HUES64 (cell line): ENCODE data around the gene KCNQ1.

Experiments used
- H3K27ac ChIP-seq: 2 replicates; pipeline ENCODE4 v1.7.0; 2013; ENCODE audit warnings: low read depth, low read length, inconsistent platforms
- H3K27me3 ChIP-seq: 2 replicates; pipeline ENCODE4 v1.6.1; 2013; ENCODE audit warnings: mild to moderate bottlenecking, low read length; ENCODE audit not compliant: insufficient read depth
- H3K36me3 ChIP-seq: 2 replicates; pipeline ENCODE4 v1.6.1; 2013; ENCODE audit warnings: mild to moderate bottlenecking, low read length; ENCODE audit not compliant: insufficient read depth
- H3K4me1 ChIP-seq: 2 replicates; pipeline ENCODE4 v1.6.1; 2013; ENCODE audit warnings: mild to moderate bottlenecking, low read length, moderate library complexity; ENCODE audit not compliant: insufficient read depth
- H3K4me3 ChIP-seq: 2 replicates; pipeline ENCODE4 v1.5.1; 2013; ENCODE audit warnings: mild to moderate bottlenecking, low read length, moderate library complexity
- H3K9ac ChIP-seq: 2 replicates; pipeline ENCODE4 v1.6.1; 2013; ENCODE audit warnings: mild to moderate bottlenecking, low read depth, low read length
- H3K9me3 ChIP-seq: 2 replicates; pipeline ENCODE4 v1.6.1; 2013; ENCODE audit warnings: low read depth, low read length; ENCODE audit not compliant: insufficient read depth
- WGBS: fragments of 150-250, 120-280 bp; methylation state at CpG from one replicate; pipeline ENCODE4 v1.1.7; 2013; ENCODE audit warnings: missing lambda C conversion rate; 5-methylcytosine and 5-hydroxymethylcytosine counted together

KCNQ1 gene

DNA sequence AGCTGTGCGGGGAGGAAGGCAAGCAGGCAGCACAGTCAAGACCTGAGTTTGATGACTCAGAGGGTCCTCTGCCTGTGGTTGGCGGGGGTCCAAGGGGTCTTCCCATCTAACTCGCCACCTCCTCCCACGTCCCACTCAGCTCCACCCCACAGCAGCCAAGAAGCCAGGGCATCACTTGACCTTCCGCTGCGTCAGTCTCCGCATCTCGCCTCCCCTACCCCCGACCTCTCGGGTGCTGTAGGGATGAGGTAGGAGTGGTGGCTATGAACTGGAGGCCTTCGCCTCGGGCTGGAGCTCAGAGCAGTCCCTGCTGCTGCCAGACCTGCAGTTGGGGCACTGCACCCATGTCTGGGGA lies 350.1 kb downstream of the KCNQ1 start:
- H3K4me3 ChIP-seq, result no peak overlapping the region
- H3K27ac ChIP-seq, result no peak overlapping the region
- no peaks in the 10 kb centered on the region for H3K36me3 ChIP-seq
- 94% methylated on average over 12 of the region's 12 CpGs for WGBS
- no peaks in the 10 kb centered on the region for H3K9me3 ChIP-seq
- no peak overlapping the region for H3K9ac ChIP-seq
- H3K27me3 ChIP-seq, result peaks cover 43% of the 10 kb centered on the region
- H3K4me1 ChIP-seq, result no peaks in the 10 kb centered on the region

DNA sequence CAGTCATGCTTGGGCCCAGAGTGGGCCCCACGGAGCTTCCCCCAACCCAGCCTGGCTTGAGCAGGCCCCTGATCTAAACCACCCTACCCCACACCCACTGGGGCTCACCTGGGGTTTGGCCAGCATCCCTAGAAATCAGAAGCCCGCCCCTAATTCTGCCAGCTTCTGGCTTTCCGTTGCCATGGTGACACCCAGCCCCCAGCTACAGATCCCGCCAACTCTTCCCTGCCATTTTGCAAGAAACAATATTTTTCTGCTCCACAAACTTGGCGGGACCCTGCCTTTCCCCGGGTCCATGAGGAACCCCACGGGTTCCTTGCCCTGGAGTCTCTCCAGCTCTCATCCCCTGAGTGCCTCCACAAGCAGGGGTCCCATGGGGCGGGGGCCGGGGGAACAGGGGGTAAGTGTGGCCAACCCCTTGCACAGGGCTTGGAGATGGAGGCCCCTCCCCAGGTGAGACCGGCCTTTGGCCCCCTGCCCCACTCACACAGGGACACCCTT lies 350.7 kb downstream of the KCNQ1 start:
- 86% methylated on average over 10 of the region's 10 CpGs for WGBS
- Histone ChIP-seq H3K36me3 (no peaks in the 10 kb centered on the region), H3K9me3 (no peaks in the 10 kb centered on the region), H3K27ac (no peak overlapping the region), H3K27me3 (peaks cover 39% of the 10 kb centered on the region), H3K4me3 (no peak overlapping the region), H3K9ac (no peak overlapping the region), H3K4me1 (no peaks in the 10 kb centered on the region)

DNA sequence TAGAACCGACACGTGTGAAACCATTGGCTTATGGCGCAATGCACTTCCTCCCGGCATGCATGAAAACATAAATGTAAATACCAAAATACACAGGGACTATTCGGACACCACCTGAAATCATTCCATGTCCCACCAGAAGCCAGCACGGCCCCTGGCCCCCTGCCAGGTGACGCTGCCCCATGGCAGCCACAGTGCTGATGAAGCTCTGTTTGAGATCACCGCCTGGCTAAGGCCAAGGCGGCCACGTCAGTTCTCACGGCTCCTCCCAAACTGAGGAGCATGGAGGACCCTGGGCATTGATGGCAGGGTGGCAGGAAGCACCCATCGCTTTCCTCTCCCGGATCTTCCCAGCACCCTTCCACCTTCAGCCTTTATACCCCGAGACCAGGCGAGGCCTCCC lies 351.3 kb downstream of the KCNQ1 start:
- no peaks in the 10 kb centered on the region for H3K4me1 ChIP-seq
- H3K9ac ChIP-seq, result no peak overlapping the region
- H3K27me3 ChIP-seq, result peaks cover 37% of the 10 kb centered on the region
- WGBS, result 95% methylated on average over 15 of the region's 15 CpGs
- H3K9me3 ChIP-seq, result no peaks in the 10 kb centered on the region
- H3K4me3 ChIP-seq, result no peak overlapping the region
- H3K27ac ChIP-seq, result no peak overlapping the region
- no peaks in the 10 kb centered on the region for H3K36me3 ChIP-seq

DNA sequence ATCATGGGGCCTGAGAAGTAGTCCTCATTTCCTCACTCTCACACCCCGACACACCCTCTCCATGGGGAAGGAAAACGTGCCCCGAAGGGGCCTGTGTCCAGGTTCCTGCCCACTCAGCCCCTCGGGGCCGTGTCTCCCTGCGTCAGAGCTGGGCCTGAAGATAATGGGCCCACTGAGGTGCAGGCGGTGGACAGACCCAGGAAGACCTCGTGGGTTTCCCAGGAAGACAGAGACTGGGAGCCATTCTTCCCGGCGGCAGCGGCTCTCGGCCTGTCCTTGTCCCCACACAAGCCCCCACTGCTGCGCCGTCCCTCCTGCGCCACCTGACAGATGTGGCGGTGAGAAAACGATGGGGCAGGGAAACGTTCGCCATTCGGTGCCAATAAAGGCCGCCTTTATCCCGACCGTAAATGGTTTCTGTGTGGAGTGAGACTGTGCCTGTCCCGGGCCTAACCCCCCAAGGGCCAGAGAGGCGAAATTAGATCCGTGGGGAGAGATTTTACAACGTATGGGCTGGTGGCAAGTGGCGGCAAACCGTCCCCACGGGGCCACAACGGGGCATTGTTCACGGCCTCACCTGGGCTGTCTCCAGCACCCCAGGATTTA lies 351.8 kb downstream of the KCNQ1 start:
- WGBS, result 91% methylated on average over 32 of the region's 32 CpGs
- H3K4me1 ChIP-seq, result no peaks in the 10 kb centered on the region
- H3K27me3 ChIP-seq, result peaks cover 35% of the 10 kb centered on the region

DNA sequence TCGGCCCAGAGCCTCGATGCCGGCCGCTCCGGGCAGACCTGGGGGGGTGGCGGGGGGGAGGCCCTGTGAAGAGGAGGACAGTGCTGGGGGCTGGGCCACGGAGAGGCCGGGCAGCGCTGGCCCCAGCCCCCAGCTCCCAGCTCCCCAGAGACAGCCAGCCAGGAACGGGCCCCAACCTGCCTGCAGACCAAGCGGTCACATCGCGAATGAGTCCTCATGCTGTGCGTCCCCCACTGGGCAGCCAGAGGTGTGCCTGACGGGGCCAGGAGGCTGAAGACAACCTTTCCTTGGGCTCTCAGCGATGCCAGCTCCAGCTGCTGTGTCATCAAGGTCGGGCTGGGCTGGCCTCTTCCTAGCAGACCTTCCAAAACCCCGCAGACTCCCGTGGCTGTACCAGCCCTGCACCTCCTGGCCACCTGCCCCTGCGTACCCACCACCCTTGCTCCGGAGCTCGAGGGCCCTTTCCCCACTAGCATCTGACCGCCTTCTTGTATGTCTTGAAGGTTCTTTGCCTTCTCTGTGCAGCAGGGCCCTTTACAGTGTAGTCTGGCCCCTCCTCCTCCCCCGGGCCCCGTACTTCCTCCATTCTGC lies 352.4 kb downstream of the KCNQ1 start:
- Histone ChIP-seq H3K4me3 (no peak overlapping the region), H3K36me3 (no peaks in the 10 kb centered on the region), H3K27ac (no peak overlapping the region), H3K27me3 (peaks cover 29% of the 10 kb centered on the region), H3K9me3 (no peaks in the 10 kb centered on the region), H3K9ac (no peak overlapping the region), H3K4me1 (no peaks in the 10 kb centered on the region)
- WGBS, result 88% methylated on average over 25 of the region's 25 CpGs

More for the DNA sequence above, 351.8 kb downstream of the KCNQ1 start:
- H3K9me3 ChIP-seq, result no peaks in the 10 kb centered on the region
- no peak overlapping the region for H3K4me3 ChIP-seq
- no peaks in the 10 kb centered on the region for H3K36me3 ChIP-seq
- H3K27ac ChIP-seq, result no peak overlapping the region
- no peak overlapping the region for H3K9ac ChIP-seq

DNA sequence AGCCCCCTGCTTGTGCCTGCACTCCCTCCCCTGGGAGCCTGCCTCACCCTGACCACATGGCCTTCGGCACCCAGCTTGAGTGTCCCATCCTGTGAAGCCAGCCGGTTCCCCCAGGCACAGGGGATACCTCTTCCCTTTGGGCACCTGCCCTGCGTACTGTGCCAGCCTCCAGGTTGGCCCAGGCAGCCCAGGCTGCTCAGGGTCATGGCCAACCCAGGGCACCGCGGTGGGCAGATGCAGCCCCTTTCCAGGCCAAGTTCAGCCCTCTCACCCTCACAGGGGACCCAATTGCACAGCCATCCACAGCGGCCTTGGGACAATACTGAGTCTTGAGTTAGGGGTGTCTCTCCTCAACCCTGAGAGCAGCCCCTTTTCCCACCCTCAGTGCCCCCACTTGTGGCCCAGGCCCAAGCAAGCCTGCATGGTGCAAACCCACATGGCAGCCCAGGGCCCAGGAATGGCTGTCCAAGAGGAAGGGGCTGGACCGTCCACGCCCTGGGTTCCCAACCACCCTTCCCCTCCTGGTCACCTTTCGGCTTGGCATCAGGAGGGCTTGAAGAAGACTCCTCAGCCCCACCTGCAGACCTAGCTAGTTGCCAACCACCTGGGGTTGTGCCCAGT lies 353.0 kb downstream of the KCNQ1 start:
- Histone ChIP-seq H3K27me3 (peaks cover 25% of the 10 kb centered on the region), H3K9ac (no peak overlapping the region), H3K9me3 (no peaks in the 10 kb centered on the region), H3K27ac (no peak overlapping the region), H3K4me1 (no peaks in the 10 kb centered on the region), H3K4me3 (no peak overlapping the region), H3K36me3 (no peaks in the 10 kb centered on the region)
- 89% methylated on average over 9 of the region's 9 CpGs for WGBS

DNA sequence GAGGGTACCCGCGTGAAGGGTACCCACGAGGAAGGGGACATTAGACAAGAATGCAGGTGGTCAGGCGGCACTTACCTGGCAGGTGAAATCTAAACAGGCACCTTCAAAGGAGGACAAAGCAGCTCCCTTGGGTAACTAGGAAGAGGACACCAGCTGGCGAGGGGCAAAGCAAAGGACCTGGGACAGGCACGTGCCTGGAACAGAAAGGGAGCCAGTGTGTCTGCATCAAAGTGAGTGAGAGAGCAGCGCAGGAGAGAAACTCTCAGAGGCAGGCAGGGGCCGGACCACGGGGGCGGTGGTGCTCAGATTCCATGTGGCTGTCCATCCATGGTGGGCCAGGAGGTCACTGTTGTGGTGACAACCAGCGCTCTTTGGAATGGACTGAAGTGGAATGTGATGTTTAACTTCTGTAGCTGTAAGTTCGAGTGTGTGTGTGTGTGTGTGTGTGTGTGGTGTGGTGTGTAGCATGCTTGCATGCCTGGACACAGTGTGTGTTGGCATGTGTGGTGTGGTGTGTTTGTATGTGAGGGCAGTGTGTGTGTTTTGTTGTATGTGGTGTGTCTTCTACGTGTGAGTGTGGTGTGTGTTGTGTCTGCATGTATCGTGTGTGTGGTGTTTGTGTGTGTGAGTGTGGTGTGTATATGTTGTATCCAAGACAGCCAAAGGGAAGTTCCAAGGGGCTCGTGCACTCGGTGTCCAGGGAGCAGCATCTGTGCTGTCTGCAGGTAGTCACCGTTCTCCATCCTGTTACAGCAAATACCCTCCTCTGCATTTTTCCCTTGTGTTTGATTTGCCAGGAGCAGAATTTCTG lies 354.3 kb downstream of the KCNQ1 start:
- Histone ChIP-seq H3K4me1 (no peaks in the 10 kb centered on the region), H3K27ac (no peak overlapping the region), H3K4me3 (no peak overlapping the region), H3K9me3 (no peaks in the 10 kb centered on the region), H3K36me3 (no peaks in the 10 kb centered on the region), H3K27me3 (peaks cover 26% of the 10 kb centered on the region), H3K9ac (no peak overlapping the region)
- 91% methylated on average over 17 of the region's 17 CpGs for WGBS

DNA sequence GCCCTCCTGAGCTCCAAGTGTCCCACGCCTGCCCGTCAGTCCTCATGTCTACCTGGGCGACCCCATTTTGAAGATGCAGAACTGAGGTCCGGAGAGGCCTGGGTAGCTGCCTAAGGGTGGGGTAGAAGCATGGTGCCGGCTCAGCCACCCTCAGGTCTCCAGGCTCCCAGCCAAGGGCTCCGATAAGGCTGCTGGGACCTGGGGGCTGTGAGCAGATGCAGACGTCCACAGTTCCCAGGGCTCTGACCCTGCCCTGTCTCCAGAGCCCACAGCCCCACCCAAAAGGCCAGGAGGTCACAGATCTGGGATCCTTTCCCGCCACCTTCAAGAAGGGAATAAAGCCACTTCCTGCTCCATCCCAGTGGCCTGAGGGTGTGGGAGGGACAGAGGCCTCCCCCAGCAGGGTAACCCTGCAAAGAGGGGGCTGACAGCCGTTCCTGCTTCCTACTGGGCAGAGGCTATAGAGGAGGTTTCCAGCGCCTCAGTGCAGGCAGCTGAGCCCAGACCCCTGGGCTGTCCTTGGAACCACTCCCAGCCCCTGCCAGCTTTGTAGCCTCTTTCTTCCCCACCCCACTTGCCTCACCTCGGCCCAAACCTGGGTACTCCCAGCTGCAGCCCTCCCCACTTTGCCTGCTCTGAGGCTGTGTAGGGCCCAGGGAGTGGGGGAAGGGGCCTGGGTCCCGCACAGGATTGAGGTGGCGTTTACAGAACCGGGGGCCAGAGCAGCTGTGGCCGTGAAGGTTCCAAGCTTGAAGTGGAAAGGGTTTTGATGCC lies 355.3 kb downstream of the KCNQ1 start:
- Histone ChIP-seq H3K27ac (no peak overlapping the region), H3K9ac (no peak overlapping the region), H3K27me3 (peaks cover 19% of the 10 kb centered on the region), H3K36me3 (no peaks in the 10 kb centered on the region), H3K9me3 (no peaks in the 10 kb centered on the region), H3K4me3 (no peak overlapping the region), H3K4me1 (no peaks in the 10 kb centered on the region)
- 72% methylated on average over 15 of the region's 15 CpGs for WGBS

DNA sequence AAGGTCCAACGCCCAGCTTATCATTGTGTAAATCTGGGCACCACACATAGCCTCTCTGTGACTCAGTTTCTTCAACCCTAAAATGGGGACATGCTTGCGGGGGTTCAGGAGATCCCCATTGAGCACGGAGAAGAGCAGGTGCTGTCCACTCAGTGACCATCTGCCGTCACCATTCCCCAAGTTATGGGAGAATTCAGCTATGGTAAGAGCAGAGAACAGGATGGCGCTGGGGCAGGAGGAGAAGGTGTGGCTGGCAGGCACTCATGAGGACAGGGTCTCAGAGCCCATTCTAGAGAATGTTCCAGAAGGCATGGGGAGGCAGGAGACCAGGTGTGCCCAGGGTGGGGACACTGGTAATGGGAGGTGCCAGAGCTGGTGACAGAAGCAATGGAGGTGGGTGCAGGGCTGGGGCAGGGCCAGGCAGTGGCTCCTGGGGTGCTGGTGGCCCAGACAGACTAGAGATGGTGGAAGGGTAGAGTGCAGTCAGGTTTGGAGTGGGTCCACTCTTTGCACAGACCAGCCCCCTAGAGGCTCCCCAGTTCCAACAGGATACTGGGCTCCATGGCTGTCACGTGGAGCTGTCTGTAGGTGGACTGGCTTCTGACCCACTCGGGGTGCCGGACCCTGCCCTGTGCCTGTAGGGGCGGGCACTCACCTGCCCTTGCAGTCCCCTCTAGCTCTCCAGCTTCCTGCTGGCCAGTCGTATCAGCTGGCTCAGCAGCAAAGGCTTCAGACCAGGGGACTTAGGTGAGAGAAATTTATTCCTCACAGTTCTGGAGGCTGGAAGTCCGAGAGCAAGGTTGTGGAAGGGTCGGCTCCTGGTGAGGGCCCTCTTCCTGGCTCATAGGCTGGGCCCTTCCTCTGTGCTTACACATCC lies 356.1 kb downstream of the KCNQ1 start:
- Histone ChIP-seq H3K9me3 (no peaks in the 10 kb centered on the region), H3K4me1 (no peaks in the 10 kb centered on the region), H3K27ac (no peak overlapping the region), H3K27me3 (peaks cover 19% of the 10 kb centered on the region), H3K4me3 (no peak overlapping the region), H3K36me3 (no peaks in the 10 kb centered on the region), H3K9ac (no peak overlapping the region)
- 93% methylated on average over 12 of the region's 12 CpGs for WGBS

DNA sequence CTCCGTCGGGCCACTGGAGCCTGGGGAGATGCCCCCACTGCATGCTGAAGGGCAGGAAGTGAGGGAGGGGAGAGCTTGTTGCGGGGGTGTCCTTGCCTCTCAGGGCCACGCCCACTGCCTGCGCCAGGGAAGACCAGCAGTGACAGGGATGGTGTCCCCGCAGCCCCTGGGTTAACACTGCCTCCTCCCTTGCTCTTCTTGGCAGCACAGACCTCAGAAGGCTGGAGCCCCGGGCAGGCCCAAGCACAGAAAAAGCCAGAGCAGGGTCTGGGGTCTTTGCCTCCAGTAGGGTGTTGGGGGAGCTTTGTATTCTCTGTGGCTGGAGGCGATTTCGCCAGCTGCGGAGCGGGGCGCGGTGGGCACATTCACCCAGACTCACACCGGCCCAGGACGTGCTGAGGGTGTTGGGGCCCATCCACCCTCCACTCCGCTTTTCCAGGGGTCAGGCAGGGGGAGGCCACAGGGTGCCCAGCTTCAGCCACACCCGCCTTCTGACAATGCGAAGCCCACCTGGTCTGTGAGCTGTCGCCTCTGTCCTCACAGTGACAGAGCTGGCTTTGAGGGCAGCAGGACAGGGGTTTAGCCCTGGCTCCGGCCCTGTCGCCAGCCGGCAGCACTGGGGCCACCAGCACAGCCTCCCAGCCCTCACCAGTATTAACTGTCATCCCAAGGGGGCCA lies 357.0 kb downstream of the KCNQ1 start:
- 90% methylated on average over 22 of the region's 22 CpGs for WGBS
- H3K36me3 ChIP-seq, result no peaks in the 10 kb centered on the region
- H3K9ac ChIP-seq, result no peak overlapping the region
- H3K4me1 ChIP-seq, result no peaks in the 10 kb centered on the region
- no peak overlapping the region for H3K27ac ChIP-seq
- H3K9me3 ChIP-seq, result no peaks in the 10 kb centered on the region
- H3K4me3 ChIP-seq, result no peak overlapping the region
- H3K27me3 ChIP-seq, result peaks cover 19% of the 10 kb centered on the region
